Measurements from ENCODE around the gene SHC4.

GRCh38 chr15:48832648-48833047 is 131.1 kb downstream of the SHC4 start:
- TF ChIP-seq CTCF (IDR thresholded peaks at IDR 0.05): no peak
- TF ChIP-seq EZH2 (IDR thresholded peaks at IDR 0.05): no peak
- TF ChIP-seq EZH2phosphoT487 (IDR thresholded peaks at IDR 0.05): no peak
